Thymus (tissue), 11 donors: ENCODE measurements around the gene CBR1. TPM values are rescaled to one million over a fixed set of nuclear protein-coding genes. Genes with fewer than 3 reads are reported as not detected.

Experiments
- DNase-seq, 9 donors: peaks; one replicate each; pipeline ENCODE4 v3.0.0-alpha.2; 2013; ENCODE audit warnings: low spot score in 9 of 9, low read depth in 6 of 9, missing footprints in 1 of 9
- H3K27ac ChIP-seq, 2 donors: one replicate each; pipeline ENCODE4 v1.5.1; 2013; ENCODE audit warnings: control low read depth in 1 of 2, low read depth in 1 of 2, low read length in 1 of 2, mild to moderate bottlenecking in 1 of 2, moderate library complexity in 1 of 2
- H3K27me3 ChIP-seq, 2 donors: one replicate each; pipeline ENCODE4 v1.5.1; 2013; ENCODE audit warnings: low read length in 1 of 2; ENCODE audit not compliant: control insufficient read depth in 2 of 2, insufficient read depth in 1 of 2
- H3K36me3 ChIP-seq, 2 donors: one replicate each; pipeline ENCODE4 v1.5.1; 2013; ENCODE audit warnings: low read length in 1 of 2, mild to moderate bottlenecking in 1 of 2, moderate library complexity in 1 of 2; ENCODE audit not compliant: control insufficient read depth in 2 of 2, insufficient read depth in 2 of 2
- H3K4me1 ChIP-seq, 2 donors: one replicate each; pipeline ENCODE4 v1.5.1; 2013; ENCODE audit warnings: low read length in 2 of 2; ENCODE audit not compliant: control insufficient read depth in 2 of 2, insufficient read depth in 2 of 2
- H3K4me3 ChIP-seq, 2 donors: one replicate each; pipeline ENCODE4 v1.5.1; 2013; ENCODE audit warnings: low read length in 2 of 2, control low read depth in 1 of 2, mild to moderate bottlenecking in 1 of 2
- H3K9me3 ChIP-seq, 2 donors: one replicate each; pipeline ENCODE4 v1.5.1; 2013; ENCODE audit warnings: low read length in 1 of 2, mild to moderate bottlenecking in 1 of 2; ENCODE audit not compliant: control insufficient read depth in 2 of 2, insufficient read depth in 1 of 2
- WGBS: extraction: QIAGEN DNeasy Blood & Tissue Kit; methylation state at CpG from one replicate; pipeline ENCODE4 v1.1.7; 2013; 5-methylcytosine and 5-hydroxymethylcytosine counted together
- polyA plus RNA-seq: library from polyadenylated mRNA; stranded (reverse); fragments of 200-250 nt; gene quantifications from one replicate; pipeline ENCODE4 v1.2.3, GENCODE V29; 2013
- total RNA-seq: library from RNA; stranded (reverse); fragments of 120-200 nt; gene quantifications from one replicate; pipeline ENCODE4 v1.2.4, GENCODE V29; 2013
- donor health status: healthy.

CBR1 gene
- total and polyA plus RNA-seq, 2 donors = 26.2 to 57.7 TPM

DNA sequence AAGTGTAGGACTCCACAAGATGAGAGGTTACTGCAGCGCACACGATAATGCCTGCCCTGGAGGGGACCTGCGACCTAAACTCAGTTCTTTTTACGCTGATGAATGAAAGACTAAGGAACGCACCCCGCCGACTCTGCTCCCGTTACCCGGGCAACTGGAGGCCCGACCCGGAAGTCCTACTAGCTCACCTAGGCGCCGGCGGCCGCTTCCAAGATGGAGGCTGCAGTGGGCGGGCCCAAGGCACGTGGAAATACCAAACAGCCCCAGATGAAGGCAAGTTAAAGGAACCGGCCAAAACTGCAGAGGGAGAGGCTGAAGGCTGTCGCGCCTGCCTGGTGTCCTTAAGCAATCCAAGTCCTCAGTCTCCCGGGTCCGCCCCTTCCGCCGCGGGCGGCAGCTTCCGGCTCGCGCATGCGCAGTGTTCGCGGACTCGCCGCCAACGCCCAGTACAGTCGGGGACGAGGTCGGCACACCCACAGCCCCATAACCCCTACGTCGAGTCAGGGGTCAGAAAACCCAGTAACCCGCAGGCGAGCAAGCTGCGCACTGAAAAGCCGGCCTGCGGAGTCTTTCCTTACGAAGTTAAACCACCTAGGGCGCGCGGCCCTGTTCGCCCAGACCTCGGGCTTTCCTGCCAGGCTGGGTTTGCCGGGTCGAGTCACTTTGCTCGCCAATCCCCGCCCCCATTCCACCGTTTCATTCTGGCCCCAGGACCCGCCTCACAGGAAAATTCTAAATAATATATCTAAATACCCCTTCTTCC, 9.5 kb upstream of the CBR1 start, which contains the start of gene SETD4:
SETD4 (minus strand) TSS at position 368 of the 763 bp plus-strand sequence. CDS start 1,638 bp downstream, outside the sequence.
- DNase-seq = peak; percentile 78 to 93 (median 85)
- WGBS = under 1% methylated on average over 57 of the region's 57 CpGs
- Histone ChIP-seq H3K9me3 (no peaks in the 10 kb centered on the region), H3K27me3 (no peaks in the 10 kb centered on the region), H3K4me3 (peak within 1 kb of the TSS; percentile 91 to 94), H3K27ac (peak within 1 kb of the TSS; percentile 91 to 98), H3K4me1 (peaks cover 0 to 12% of the 10 kb centered on the region in 2 donors), H3K36me3 (peaks cover 16 to 28% of the 10 kb centered on the region in 2 donors)

DNA sequence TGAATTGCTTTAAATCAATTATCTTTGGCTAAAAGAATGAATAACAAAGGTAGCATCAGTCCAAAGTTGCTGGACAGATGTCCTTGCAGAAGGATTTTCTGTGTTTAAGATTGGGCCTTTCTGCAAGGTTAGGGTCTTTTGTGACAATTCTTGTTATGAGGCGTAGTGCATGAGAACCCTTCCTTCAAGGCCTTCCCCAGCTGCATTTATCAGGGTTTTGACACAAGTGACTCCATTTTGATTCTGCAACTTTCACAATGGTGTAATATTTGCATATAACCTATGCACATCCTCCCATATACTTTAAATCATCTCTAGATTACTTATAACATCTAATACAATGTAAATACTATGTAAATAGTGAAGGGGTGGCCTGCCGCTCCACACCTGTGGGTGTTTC, 8.4 kb upstream of the CBR1 start:
- WGBS = 98% methylated on average over 2 of the region's 2 CpGs
- Histone ChIP-seq H3K9me3 (no peaks in the 10 kb centered on the region), H3K4me3 (no peak overlapping the region)

GRCh38 chr21:36063375-36064084, 6.3 kb upstream of the CBR1 start:
- H3K4me3 ChIP-seq = no peak overlapping the region
- WGBS = 96% methylated on average over 14 of the region's 14 CpGs

More for the DNA sequence above, 8.4 kb upstream of the CBR1 start:
- H3K27me3 ChIP-seq = no peaks in the 10 kb centered on the region
- H3K27ac ChIP-seq = no peak overlapping the region
- DNase-seq = no peak
- H3K4me1 ChIP-seq = peaks cover 0 to 12% of the 10 kb centered on the region in 2 donors
- H3K36me3 ChIP-seq = peaks cover 5 to 17% of the 10 kb centered on the region in 2 donors

DNA sequence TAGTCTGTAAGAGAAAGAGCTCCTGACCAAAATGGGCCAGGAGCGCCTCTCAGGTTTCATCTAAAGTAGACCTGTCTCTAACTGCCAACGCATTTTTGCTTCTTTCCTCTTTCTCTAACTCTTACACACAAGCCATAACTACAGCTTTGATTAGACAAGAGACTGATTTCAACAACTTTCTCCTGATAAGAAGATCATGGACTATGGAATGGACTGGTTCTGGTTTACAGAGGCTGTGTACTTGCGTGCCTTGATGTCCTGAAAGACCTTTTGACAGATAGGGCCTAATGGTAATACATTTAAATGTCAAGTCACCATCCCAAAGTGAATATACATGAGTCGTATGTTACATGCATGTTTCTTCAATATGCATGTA, 5.8 kb upstream of the CBR1 start:
- Histone ChIP-seq H3K4me3 (no peak overlapping the region), H3K27me3 (no peaks in the 10 kb centered on the region), H3K27ac (no peak overlapping the region), H3K4me1 (peaks cover 0 to 12% of the 10 kb centered on the region in 2 donors), H3K9me3 (peaks cover 2 to 11% of the 10 kb centered on the region in 2 donors), H3K36me3 (no peaks in the 10 kb centered on the region)
- DNase-seq = no peak
- 96% methylated on average over 4 of the region's 4 CpGs for WGBS

More at GRCh38 chr21:36063375-36064084, 6.3 kb upstream of the CBR1 start:
- DNase-seq = no peak
- Histone ChIP-seq H3K9me3 (peaks cover 0 to 5% of the 10 kb centered on the region in 2 donors), H3K27me3 (no peaks in the 10 kb centered on the region), H3K4me1 (peaks cover 0 to 12% of the 10 kb centered on the region in 2 donors), H3K27ac (no peak overlapping the region), H3K36me3 (no peaks in the 10 kb centered on the region)

DNA sequence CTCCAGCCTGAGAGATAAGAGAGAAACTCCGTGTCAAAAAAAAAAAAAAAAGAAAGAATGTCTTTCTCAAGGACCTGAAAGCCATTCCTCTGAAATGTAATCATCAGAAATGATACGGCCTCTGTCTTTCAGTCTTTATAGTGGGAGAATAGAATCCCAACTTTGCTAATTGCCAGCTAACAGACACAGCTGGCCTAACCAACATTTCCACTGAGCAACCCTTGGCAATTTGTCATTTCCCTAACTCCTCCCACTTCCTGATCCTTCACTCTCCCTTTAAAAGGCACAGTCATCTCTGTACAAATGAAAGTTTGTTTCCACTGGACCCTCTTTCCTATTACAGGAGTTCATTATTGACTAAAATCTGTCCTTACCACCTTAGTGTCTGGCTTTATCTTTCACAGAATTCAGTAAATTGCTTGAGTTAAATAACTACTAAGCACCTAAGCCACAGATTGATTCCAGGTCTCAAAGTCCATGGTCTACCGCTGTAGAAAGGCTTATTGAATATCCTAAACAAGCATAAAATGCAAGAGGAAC, 4.3 kb upstream of the CBR1 start:
- H3K27ac ChIP-seq = no peak overlapping the region
- H3K4me3 ChIP-seq = no peak overlapping the region
- peak in 1 of 9 donors; percentile 7 for DNase-seq
- no peaks in the 10 kb centered on the region for H3K36me3 ChIP-seq
- 61% methylated on average over 3 of the region's 3 CpGs for WGBS
- H3K9me3 ChIP-seq = peaks cover 3 to 11% of the 10 kb centered on the region in 2 donors
- peaks cover 4 to 10% of the 10 kb centered on the region in 2 donors for H3K4me1 ChIP-seq
- H3K27me3 ChIP-seq = peaks cover 0 to 6% of the 10 kb centered on the region in 2 donors

DNA sequence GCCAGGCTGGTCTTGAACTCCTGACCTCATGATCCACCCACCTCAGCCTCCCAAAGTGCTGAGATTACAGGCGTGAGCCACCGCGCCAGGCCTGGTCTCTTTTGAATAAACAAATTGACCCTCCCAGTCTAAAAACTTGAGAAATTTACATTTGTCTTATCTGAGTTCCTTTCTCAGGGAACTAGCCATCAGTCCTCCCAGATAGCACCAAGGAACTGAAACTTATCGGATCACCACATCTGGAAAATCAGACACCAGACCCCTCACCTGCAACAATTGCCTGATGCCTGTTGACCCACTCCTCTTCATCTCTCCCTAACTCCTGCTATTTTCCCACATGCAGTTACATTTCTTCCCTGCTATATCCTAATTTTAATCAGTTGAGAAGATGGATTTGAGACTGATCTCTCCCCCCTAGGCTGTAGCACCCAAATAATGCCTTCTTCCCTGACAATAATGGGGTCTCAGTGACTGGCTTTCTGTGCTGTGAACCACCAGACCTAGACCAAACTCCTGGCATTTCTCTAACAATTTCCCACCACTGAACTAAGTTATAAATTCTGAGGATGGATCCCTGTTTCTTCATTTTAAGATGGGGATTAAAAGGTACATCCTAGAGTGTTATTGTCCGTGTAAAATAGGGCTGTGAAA, 951 bp upstream of the CBR1 start:
- no peak overlapping the region for H3K27ac ChIP-seq
- WGBS = 99% methylated on average over 5 of the region's 5 CpGs

DNA sequence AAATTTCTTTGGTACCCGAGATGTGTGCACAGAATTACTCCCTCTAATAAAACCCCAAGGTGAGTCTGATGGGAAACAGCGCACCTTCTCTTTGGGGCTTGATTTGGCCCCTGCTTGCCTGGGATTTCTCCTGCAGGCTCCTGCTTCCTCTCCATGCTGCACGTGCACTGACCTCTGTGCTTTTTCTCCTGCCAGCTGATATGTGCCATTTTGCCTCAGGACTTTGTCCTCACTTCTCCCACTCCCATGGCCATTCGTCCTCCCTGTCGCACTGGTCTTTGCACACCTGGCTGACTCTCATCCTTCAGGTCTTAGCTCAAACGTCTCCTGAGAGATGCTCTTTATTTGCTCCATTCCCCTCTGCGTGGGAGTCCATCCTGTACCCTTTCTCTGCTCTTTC, 1.2 kb downstream of the CBR1 start:
- H3K4me1 ChIP-seq = peaks cover 4 to 8% of the 10 kb centered on the region in 2 donors
- DNase-seq = no peak
- H3K36me3 ChIP-seq = peaks cover 0 to 4% of the 10 kb centered on the region in 2 donors
- WGBS = 95% methylated on average over 7 of the region's 7 CpGs
- H3K4me3 ChIP-seq = no peak overlapping the region
- no peak overlapping the region for H3K27ac ChIP-seq
- peaks cover 3 to 11% of the 10 kb centered on the region in 2 donors for H3K9me3 ChIP-seq
- peaks cover 0 to 6% of the 10 kb centered on the region in 2 donors for H3K27me3 ChIP-seq

More for the DNA sequence above, 951 bp upstream of the CBR1 start:
- H3K36me3 ChIP-seq = peaks cover 0 to 4% of the 10 kb centered on the region in 2 donors
- H3K4me1 ChIP-seq = peaks cover 4 to 8% of the 10 kb centered on the region in 2 donors
- no peak for DNase-seq
- no peak overlapping the region for H3K4me3 ChIP-seq
- H3K27me3 ChIP-seq = peaks cover 0 to 6% of the 10 kb centered on the region in 2 donors
- peaks cover 3 to 11% of the 10 kb centered on the region in 2 donors for H3K9me3 ChIP-seq

GRCh38 chr21:36072453-36073162, 2.8 kb downstream of the CBR1 start:
- WGBS = over 99% methylated on average over 12 of the region's 12 CpGs
- Histone ChIP-seq H3K9me3 (peaks cover 3 to 14% of the 10 kb centered on the region in 2 donors), H3K4me3 (no peak overlapping the region), H3K27ac (no peak overlapping the region), H3K4me1 (peaks cover 4 to 8% of the 10 kb centered on the region in 2 donors), H3K27me3 (peaks cover 0 to 6% of the 10 kb centered on the region in 2 donors), H3K36me3 (peaks cover 0 to 4% of the 10 kb centered on the region in 2 donors)
- no peak for DNase-seq
